MM.1S (cell line): ENCODE data around the gene NCAN.

Source experiments
- DNase-seq: peaks from one replicate; pipeline ENCODE4 v3.0.0-alpha.2; 2015
- H2AFZ ChIP-seq: fragments of 300-600 bp; sonication (generic); 2 replicates; pipeline ENCODE4 v1.6.0; 2016; ENCODE audit warnings: antibody characterized with exemption, low read length
- H3F3A ChIP-seq: fragments of 300-600 bp; sonication (generic); 2 replicates; pipeline ENCODE4 v1.6.1; 2016; ENCODE audit warnings: mild to moderate bottlenecking, antibody characterized with exemption, low read length, moderate library complexity, mixed read lengths; ENCODE audit not compliant: insufficient read depth
- H3K27ac ChIP-seq: fragments of 300-600 bp; sonication (generic); 2 replicates; pipeline ENCODE4 v1.5.1; 2016; ENCODE audit warnings: mild to moderate bottlenecking, low read length
- H3K27me3 ChIP-seq: fragments of 300-600 bp; sonication (generic); replicated peaks from 2 replicates; pipeline ENCODE4 v1.6.0; 2016; ENCODE audit warnings: low read length; ENCODE audit not compliant: insufficient read depth
- H3K36me3 ChIP-seq: fragments of 300-600 bp; sonication (generic); replicated peaks from 2 replicates; pipeline ENCODE4 v1.6.1; 2016; ENCODE audit warnings: mild to moderate bottlenecking, low read length, mixed read lengths; ENCODE audit not compliant: insufficient read depth
- H3K4me1 ChIP-seq: fragments of 300-600 bp; sonication (generic); 2 replicates; pipeline ENCODE4 v1.6.1; 2016; ENCODE audit warnings: low read length, mixed read lengths
- H3K4me2 ChIP-seq: fragments of 300-600 bp; sonication (generic); 2 replicates; pipeline ENCODE4 v1.6.0; 2016; ENCODE audit warnings: low read depth, low read length
- H3K4me3 ChIP-seq: fragments of 300-600 bp; sonication (generic); 2 replicates; pipeline ENCODE4 v1.5.1; 2016; ENCODE audit warnings: low read length, mixed read lengths
- H3K79me2 ChIP-seq: fragments of 300-600 bp; sonication (generic); 2 replicates; pipeline ENCODE4 v1.6.1; 2016; ENCODE audit warnings: mixed run types, low read length, mixed read lengths
- H3K9ac ChIP-seq: fragments of 300-600 bp; sonication (generic); 2 replicates; pipeline ENCODE4 v1.6.1; 2016; ENCODE audit warnings: low read length, mixed read lengths
- H3K9me2 ChIP-seq: fragments of 300-600 bp; sonication (generic); replicated peaks from 2 replicates; pipeline ENCODE4 v1.6.1; 2016; ENCODE audit warnings: mild to moderate bottlenecking, low read length, mixed read lengths; ENCODE audit not compliant: insufficient read depth
- H3K9me3 ChIP-seq: fragments of 300-600 bp; sonication (generic); replicated peaks from 2 replicates; pipeline ENCODE4 v1.6.1; 2016; ENCODE audit warnings: mild to moderate bottlenecking, low read length, mixed read lengths; ENCODE audit not compliant: insufficient read depth
- H4K20me1 ChIP-seq: fragments of 300-600 bp; sonication (generic); 2 replicates; pipeline ENCODE4 v1.6.1; 2016; ENCODE audit warnings: mild to moderate bottlenecking, low read length, moderate library complexity, mixed read lengths; ENCODE audit not compliant: insufficient read depth
- CTCF ChIP-seq: fragments of 300-600 bp; sonication (generic); IDR thresholded peaks from 2 replicates; pipeline ENCODE4 v1.5.1; 2016; ENCODE audit warnings: antibody characterized with exemption, low read length, mixed read lengths
- EZH2 ChIP-seq: fragments of 300-600 bp; sonication (generic); optimal IDR thresholded peaks from 2 replicates; pipeline ENCODE3; 2017; ENCODE audit warnings: low read depth, mild to moderate bottlenecking, antibody characterized with exemption, low read length, mixed read lengths
- EZH2phosphoT487 ChIP-seq: fragments of 300-600 bp; sonication (generic); IDR thresholded peaks from 2 replicates; pipeline ENCODE4 v1.6.1; 2018; ENCODE audit warnings: antibody characterized with exemption, low read length

Gene NCAN

DNA sequence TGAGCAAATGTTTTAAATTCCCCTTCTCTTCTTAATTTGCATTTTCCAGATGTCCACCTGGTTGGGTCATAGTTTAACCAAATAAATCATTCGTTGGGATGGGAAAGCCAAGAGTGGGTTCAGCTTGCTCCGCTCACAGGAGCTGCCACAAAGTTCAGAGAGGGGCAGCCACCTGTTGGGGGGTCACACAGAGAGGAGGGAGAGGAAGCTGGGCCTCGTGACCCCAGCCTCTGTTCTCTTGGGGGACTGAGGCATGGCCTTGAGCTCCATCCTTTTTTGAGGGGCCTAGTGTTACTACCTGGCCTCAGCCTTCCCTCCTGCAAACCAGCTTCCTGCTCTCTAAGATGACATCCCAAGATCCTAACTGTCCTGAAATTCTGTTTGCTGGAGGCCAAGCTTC, 44.1 kb upstream of the NCAN start:
- DNase-seq: no peak
- Histone ChIP-seq H3K9me2 (no peaks in the 10 kb centered on the region), H2AFZ (no peak overlapping the region), H3K27me3 (no peaks in the 10 kb centered on the region), H3K9me3 (no peaks in the 10 kb centered on the region), H3K4me3 (no peak overlapping the region), H4K20me1 (no peaks in the 10 kb centered on the region), H3F3A (no peaks in the 10 kb centered on the region), H3K4me1 (peaks cover 7% of the 10 kb centered on the region; the same call in 1 of the 2 replicates), H3K79me2 (no peaks in the 10 kb centered on the region), H3K27ac (no peak overlapping the region), H3K4me2 (no peak overlapping the region), H3K36me3 (no peaks in the 10 kb centered on the region), H3K9ac (no peak overlapping the region)
- no peak for TF ChIP-seq EZH2
- no peak for TF ChIP-seq CTCF
- no peak for TF ChIP-seq EZH2phosphoT487

DNA sequence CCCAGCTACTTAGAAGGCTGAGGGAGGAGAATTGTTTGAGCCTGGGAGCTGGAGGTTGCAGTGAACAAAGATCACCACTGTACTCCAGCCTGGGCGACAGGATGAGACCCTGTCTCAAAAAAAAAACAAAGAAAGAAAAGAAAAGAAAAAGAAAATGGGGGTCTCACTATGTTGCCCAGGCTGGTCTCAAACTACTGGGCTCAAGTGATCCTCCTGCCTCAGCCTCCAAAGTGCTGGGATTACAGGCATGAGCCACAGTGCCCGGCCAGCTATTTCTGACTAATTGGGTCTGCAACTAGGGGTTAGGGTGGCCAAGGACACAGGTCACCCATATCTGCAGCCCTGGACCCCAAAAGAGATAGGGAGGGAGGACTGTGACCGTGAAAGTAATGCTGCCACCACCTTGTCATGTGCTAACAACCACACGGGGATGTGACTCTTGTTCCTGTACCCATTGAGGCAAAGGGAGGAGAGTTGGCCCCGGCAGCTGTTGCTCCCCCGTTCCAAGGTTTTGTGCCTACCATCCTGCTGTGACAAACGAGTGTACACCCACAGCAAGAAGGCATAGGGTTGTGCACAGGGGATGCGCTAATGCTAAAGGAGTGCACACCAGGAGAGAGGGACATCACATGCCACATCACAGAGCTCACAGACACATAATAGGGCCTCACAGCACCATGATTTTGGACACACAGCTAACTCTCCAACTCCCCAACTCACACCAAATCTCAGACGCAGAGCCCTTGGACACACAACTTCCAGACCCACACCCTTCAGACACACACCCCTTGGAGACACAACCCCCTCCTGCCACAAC, 42.3 kb upstream of the NCAN start:
- Histone ChIP-seq H3K27ac (no peak overlapping the region), H3K9ac (peak overlapping the region; percentile 20; the same call in 1 of the 2 replicates), H3K9me3 (no peaks in the 10 kb centered on the region), H3K4me3 (peak overlapping the region; percentile 50), H2AFZ (peak overlapping the region; percentile 36; the same call in 1 of the 2 replicates), H3F3A (no peaks in the 10 kb centered on the region), H3K9me2 (no peaks in the 10 kb centered on the region), H3K27me3 (no peaks in the 10 kb centered on the region), H3K36me3 (no peaks in the 10 kb centered on the region), H3K4me1 (peaks cover 7% of the 10 kb centered on the region; the same call in 1 of the 2 replicates), H3K79me2 (no peaks in the 10 kb centered on the region), H4K20me1 (no peaks in the 10 kb centered on the region), H3K4me2 (peak overlapping the region; percentile 96)
- no peak for DNase-seq
- no peak for TF ChIP-seq EZH2
- TF ChIP-seq EZH2phosphoT487: no peak
- no peak for TF ChIP-seq CTCF

GRCh38 chr19:19170053-19170872, 41.5 kb upstream of the NCAN start, which contains the start of gene MEF2B:
Gene MEF2B (minus strand): TSS chr19:19170263. CDS start chr19:19150735, 19,528 bp downstream.
- DNase-seq: peak; percentile 89
- Histone ChIP-seq H3K27me3 (no peaks in the 10 kb centered on the region), H3K36me3 (no peaks in the 10 kb centered on the region), H3K4me3 (peak within 1 kb of the TSS; percentile 50), H3K9me3 (no peaks in the 10 kb centered on the region), H3K9ac (peak within 1 kb of the TSS; percentile 20; the same call in 1 of the 2 replicates), H3K79me2 (no peaks in the 10 kb centered on the region), H3K9me2 (no peaks in the 10 kb centered on the region), H3K4me1 (peaks cover 7% of the 10 kb centered on the region; the same call in 1 of the 2 replicates), H3F3A (no peaks in the 10 kb centered on the region), H3K27ac (no peak within 1 kb of the TSS), H3K4me2 (peak within 1 kb of the TSS; percentile 96), H4K20me1 (no peaks in the 10 kb centered on the region), H2AFZ (peak within 1 kb of the TSS; percentile 36; the same call in 1 of the 2 replicates)
- TF ChIP-seq EZH2phosphoT487 (no peak), CTCF (no peak), EZH2 (no peak)
